Stomach smooth muscle (tissue), 2 donors: ENCODE measurements around the gene PRKRIP1.
"Not testable (repeated sequence)": the region's sequence is repeated elsewhere in the genome, so short reads cannot be mapped to it uniquely, and the experiment has no call there.

Source experiments
- H3K27ac ChIP-seq: one replicate; pipeline ENCODE4 v1.7.0; 2013; ENCODE audit warnings: mild to moderate bottlenecking, low read length, inconsistent platforms
- H3K27me3 ChIP-seq, 2 donors: one replicate each; pipeline ENCODE4 v1.7.0; 2013; ENCODE audit warnings: low read length in 2 of 2; ENCODE audit not compliant: insufficient read depth in 2 of 2, control insufficient read depth in 1 of 2
- H3K36me3 ChIP-seq, 2 donors: one replicate each; pipeline ENCODE4 v1.7.0; 2013; ENCODE audit warnings: low read length in 2 of 2; ENCODE audit not compliant: control insufficient read depth in 2 of 2, insufficient read depth in 2 of 2
- H3K4me1 ChIP-seq: one replicate; pipeline ENCODE4 v1.7.0; 2013; ENCODE audit warnings: low read length; ENCODE audit not compliant: control insufficient read depth, insufficient read depth
- H3K4me3 ChIP-seq, 2 donors: one replicate each; pipeline ENCODE4 v1.7.0; 2013; ENCODE audit warnings: low read length in 2 of 2
- H3K9ac ChIP-seq, 2 donors: one replicate each; pipeline ENCODE4 v1.7.0; 2013; ENCODE audit warnings: low read length in 2 of 2, mild to moderate bottlenecking in 1 of 2
- H3K9me3 ChIP-seq, 2 donors: one replicate each; pipeline ENCODE4 v1.7.0; 2013; ENCODE audit warnings: low read length in 2 of 2; ENCODE audit not compliant: control insufficient read depth in 2 of 2
- donor health status: healthy.
- donor health status: Pancreatic carcinoma.

PRKRIP1 gene

DNA sequence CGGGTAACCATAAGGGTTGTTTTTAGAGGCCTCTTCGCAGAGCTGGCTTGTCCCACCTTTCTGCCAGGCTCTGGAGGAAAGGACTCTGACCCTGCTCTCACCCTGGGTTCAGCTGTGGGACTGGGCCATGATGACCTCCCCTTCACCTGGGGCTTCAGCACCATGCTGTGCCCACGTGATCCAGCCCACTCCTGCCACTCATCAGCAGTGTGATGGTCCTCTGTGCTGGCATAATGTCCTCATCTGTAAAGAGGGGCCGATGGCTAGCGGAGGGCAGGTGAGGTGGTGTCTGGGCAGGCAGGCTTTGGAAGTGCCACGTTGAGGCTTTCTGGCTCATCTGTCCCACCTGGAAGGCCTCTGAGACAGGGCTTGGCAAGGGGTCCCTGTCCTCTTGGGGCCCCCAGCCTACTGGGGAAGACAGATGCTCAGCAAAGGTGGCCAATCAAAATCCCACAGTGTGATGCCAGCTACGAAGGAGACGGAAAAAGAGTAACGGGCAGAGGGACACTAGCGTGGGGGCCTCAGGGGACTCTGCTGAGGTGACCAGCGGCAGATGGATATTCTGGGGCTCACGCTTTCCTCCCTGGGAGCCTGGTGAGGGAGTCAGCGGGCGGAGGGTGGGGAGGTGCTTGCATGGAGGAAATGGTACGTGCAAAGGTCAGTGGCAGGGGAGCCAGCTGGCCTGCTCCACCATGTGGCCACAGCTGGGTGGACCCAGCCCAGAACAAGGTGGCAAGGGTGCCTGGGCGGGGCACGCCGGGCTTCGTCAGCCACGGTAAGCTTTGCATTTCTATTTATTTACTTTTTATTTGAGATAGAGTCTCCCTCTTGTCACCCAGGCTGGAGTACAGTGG, 74.0 kb downstream of the PRKRIP1 start:
- Histone ChIP-seq H3K4me3 (no peak overlapping the region), H3K27me3 (no peaks in the 10 kb centered on the region), H3K4me1 (peaks cover 10% of the 10 kb centered on the region), H3K9ac (no peak overlapping the region), H3K36me3 (peaks cover 4 to 15% of the 10 kb centered on the region in 2 donors), H3K27ac (no peak overlapping the region), H3K9me3 (no peaks in the 10 kb centered on the region)

GRCh38 chr7:102471791-102472125, 75.6 kb downstream of the PRKRIP1 start:
- peaks cover 4 to 15% of the 10 kb centered on the region in 2 donors for H3K36me3 ChIP-seq
- H3K9ac ChIP-seq, result no peak overlapping the region
- no peaks in the 10 kb centered on the region for H3K9me3 ChIP-seq
- no peaks in the 10 kb centered on the region for H3K27me3 ChIP-seq
- no peak overlapping the region for H3K4me3 ChIP-seq
- H3K27ac ChIP-seq, result no peak overlapping the region
- H3K4me1 ChIP-seq, result peaks cover 3% of the 10 kb centered on the region

GRCh38 chr7:102472126-102473041, 76.2 kb downstream of the PRKRIP1 start:
- H3K27ac ChIP-seq, result no peak overlapping the region
- H3K9me3 ChIP-seq, result no peaks in the 10 kb centered on the region
- H3K27me3 ChIP-seq, result no peaks in the 10 kb centered on the region
- H3K36me3 ChIP-seq, result peaks cover 4 to 15% of the 10 kb centered on the region in 2 donors
- no peak overlapping the region for H3K9ac ChIP-seq
- H3K4me3 ChIP-seq, result no peak overlapping the region
- H3K4me1 ChIP-seq, result peaks cover 3% of the 10 kb centered on the region

DNA sequence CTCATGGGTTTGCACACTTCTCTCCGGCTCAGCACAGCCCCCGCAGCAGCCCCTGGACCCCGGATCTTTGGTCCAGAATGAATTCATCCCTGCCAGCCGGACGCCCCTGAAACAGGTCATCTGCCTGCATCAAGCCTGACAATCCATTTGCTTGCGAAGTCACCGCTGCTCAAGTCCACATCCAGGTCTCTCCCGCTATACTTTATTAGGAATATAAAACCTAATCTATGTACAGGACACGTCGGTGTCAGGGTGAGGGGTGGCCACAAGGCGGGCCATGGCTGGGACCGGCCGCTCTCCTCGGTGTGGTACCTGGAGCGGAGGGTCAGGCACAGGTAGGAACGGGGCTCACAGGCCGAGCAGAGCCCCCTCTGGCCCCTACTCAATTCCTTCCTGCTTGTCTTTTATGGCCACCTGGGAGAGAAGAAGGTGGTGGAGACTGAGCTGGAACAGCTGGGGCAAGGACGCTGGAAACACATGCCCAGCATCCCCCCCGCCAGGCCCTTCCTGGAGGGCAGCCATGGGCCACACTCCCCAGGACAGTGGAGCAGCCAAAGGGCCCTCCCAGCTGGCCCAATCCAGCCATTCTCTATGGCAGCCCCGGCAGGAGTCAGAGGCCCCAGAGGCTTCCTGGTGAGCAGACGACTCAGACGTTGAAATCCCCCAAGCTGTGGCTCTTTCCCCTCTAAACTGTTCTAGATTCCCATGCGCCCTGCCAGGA, 77.3 kb downstream of the PRKRIP1 start:
- H3K9ac ChIP-seq, result no peak overlapping the region
- H3K4me1 ChIP-seq, result peaks cover 3% of the 10 kb centered on the region
- no peaks in the 10 kb centered on the region for H3K27me3 ChIP-seq
- H3K27ac ChIP-seq, result no peak overlapping the region
- H3K36me3 ChIP-seq, result peaks cover 4 to 15% of the 10 kb centered on the region in 2 donors
- H3K4me3 ChIP-seq, result no peak overlapping the region
- no peaks in the 10 kb centered on the region for H3K9me3 ChIP-seq

GRCh38 chr7:102474116-102474515, 78.0 kb downstream of the PRKRIP1 start:
- H3K27me3 ChIP-seq, H3K9ac ChIP-seq, H3K4me1 ChIP-seq, H3K4me3 ChIP-seq, H3K27ac ChIP-seq, H3K9me3 ChIP-seq: not testable (repeated sequence)
- H3K36me3 ChIP-seq, result peaks cover 4 to 15% of the 10 kb centered on the region in 2 donors

DNA sequence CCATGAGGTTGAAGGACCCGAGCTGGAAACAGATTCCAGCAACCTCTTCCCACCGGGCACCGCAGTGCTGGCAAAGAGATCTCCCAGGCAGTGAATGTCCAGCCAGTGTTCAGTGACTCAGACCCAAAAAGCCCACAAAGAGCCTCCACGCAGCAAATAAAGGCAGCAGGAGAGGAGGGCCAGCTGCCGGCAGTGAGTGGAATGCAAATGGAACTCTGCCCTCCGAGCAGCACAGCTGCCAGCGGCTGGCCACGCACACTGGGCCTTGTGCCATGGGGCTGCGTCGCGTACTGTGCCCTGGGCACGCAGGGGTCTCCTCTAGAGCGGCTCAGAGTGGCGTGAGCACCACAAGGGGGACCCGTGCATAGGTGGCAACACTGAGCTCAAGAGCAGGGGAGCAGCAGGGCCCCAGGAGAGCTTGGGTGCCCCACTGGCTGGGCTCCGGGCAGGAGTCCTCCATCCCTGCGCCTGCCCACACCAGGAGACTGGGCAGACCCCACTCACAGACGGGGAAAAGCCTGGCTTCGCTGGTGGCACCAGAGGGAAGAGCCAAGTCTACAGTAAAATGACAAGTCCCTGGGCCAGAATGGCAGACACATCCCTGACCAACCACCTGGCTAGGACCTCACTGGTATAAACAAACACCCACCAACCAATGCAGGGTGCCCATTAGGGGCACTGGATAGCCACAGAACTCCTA, 78.7 kb downstream of the PRKRIP1 start:
- peaks cover 4 to 15% of the 10 kb centered on the region in 2 donors for H3K36me3 ChIP-seq

More for the DNA sequence above, 78.7 kb downstream of the PRKRIP1 start:
- H3K27me3 ChIP-seq, H3K27ac ChIP-seq, H3K4me1 ChIP-seq, H3K4me3 ChIP-seq, H3K9ac ChIP-seq, H3K9me3 ChIP-seq: not testable (repeated sequence)
